ENCODE results near the gene CD84.

The CD84 gene

DNA sequence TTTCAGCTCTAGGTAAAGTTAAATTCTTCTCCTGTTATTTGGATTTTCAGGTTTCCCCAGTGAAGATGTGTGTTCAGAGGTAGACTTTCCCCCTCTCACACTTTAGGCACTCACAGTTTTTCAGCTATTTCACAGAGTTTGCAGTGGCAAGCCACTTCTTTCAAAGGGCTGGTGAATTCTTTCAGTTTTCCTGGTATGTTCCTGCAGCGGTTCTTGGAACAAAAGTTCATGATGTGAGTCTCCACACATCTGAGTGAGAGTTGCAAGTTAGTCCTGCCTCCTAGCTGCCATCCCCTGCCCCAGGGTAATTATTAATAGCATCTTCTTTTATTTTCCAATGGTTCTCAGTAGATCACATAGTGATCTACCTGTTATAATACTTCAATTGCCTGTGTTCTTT, 27.3 kb upstream of the CD84 start:
- Histone ChIP-seq H2AFZ (ENCODE audit: low read depth, low read length, severe bottlenecking) (peak overlapping the region; percentile 29), H3K4me3 (ENCODE audit: insufficient read depth, low read length, poor library complexity, severe bottlenecking) (no peak overlapping the region), H3K27me3 (ENCODE audit: low read length) (no peaks in the 10 kb centered on the region), H3F3A (ENCODE audit: insufficient read depth) (peaks cover 4% of the 10 kb centered on the region; the same call in 1 of the 2 replicates), H4K20me1 (ENCODE audit: low read depth, low read length) (no peaks in the 10 kb centered on the region), H3K4me2 (ENCODE audit: low read depth, low read length, poor library complexity, severe bottlenecking) (peak overlapping the region; percentile 6), H3K9me3 (ENCODE audit: insufficient read depth, low read length) (peaks cover 3% of the 10 kb centered on the region; the same call in 1 of the 2 replicates), H3K36me3 (ENCODE audit: low read length) (0 out of 2 replicates have a peak, but pooled peaks cover 7% of the 10 kb centered on the region), H3K9ac (ENCODE audit: low read length) (peak overlapping the region; percentile 34), H3K9me2 (replicated peaks; ENCODE audit: insufficient read depth, low read length) (no peaks in the 10 kb centered on the region), H3K79me2 (ENCODE audit: insufficient read depth, low read length) (no peaks in the 10 kb centered on the region), H3K27ac (ENCODE audit: low read depth, low read length) (peak overlapping the region; percentile 28)
- TF ChIP-seq EZH2phosphoT487 (conservative IDR thresholded peaks at IDR 0.05; ENCODE audit: low read length) = no peak
- TF ChIP-seq, protein P1, sequence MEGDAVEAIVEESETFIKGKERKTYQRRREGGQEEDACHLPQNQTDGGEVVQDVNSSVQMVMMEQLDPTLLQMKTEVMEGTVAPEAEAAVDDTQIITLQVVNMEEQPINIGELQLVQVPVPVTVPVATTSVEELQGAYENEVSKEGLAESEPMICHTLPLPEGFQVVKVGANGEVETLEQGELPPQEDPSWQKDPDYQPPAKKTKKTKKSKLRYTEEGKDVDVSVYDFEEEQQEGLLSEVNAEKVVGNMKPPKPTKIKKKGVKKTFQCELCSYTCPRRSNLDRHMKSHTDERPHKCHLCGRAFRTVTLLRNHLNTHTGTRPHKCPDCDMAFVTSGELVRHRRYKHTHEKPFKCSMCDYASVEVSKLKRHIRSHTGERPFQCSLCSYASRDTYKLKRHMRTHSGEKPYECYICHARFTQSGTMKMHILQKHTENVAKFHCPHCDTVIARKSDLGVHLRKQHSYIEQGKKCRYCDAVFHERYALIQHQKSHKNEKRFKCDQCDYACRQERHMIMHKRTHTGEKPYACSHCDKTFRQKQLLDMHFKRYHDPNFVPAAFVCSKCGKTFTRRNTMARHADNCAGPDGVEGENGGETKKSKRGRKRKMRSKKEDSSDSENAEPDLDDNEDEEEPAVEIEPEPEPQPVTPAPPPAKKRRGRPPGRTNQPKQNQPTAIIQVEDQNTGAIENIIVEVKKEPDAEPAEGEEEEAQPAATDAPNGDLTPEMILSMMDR (IDR thresholded peaks at IDR 0.05; ENCODE audit: insufficient read depth, low read length, poor library complexity, severe bottlenecking) = no peak

DNA sequence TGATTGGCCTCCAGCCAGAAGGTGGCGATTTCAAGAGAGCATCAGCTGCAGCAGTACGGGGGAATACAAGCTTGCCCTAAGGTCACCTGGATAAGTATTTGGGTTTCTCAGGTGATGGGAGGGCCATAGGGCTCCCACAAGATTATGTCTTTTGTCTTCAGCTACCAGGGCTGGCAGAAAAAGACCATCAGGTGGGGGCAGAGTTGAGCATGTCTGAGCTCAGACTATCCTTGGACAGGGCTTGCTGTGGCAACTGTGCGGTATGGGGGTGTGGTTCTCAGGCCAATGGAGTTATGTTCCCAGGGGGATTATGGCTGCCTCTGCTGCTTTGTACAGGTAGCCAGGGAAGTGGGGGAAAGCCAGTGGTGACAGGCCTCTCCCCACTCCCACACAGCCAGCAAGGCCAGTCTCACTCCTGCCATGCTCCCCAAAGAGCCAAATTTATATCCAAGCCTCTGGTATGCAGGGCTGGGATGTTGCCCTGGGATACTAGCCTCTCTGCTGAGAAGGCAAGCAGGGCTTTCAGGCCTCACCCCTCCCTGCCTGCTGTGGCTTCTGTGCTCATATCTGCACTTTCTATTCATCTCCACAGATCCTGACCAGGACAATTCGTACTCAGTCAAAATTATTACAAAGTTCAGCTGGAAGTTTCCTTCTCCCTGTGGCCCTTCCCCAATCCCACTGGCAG, 26.6 kb upstream of the CD84 start:
- no peaks in the 10 kb centered on the region for H4K20me1 ChIP-seq (ENCODE audit: low read depth, low read length)
- no peaks in the 10 kb centered on the region for H3K9me2 ChIP-seq (replicated peaks; ENCODE audit: insufficient read depth, low read length)
- 0 out of 2 replicates have a peak, but pooled peaks cover 7% of the 10 kb centered on the region for H3K36me3 ChIP-seq (ENCODE audit: low read length)
- peaks cover 4% of the 10 kb centered on the region; the same call in 1 of the 2 replicates for H3F3A ChIP-seq (ENCODE audit: insufficient read depth)
- peak overlapping the region; percentile 34; the same call in 1 of the 2 replicates for H3K9ac ChIP-seq (ENCODE audit: low read length)
- peak overlapping the region; percentile 29 for H2AFZ ChIP-seq (ENCODE audit: low read depth, low read length, severe bottlenecking)
- H3K4me2 ChIP-seq (ENCODE audit: low read depth, low read length, poor library complexity, severe bottlenecking) = no peak overlapping the region
- H3K79me2 ChIP-seq (ENCODE audit: insufficient read depth, low read length) = no peaks in the 10 kb centered on the region
- H3K9me3 ChIP-seq (ENCODE audit: insufficient read depth, low read length) = peaks cover 8% of the 10 kb centered on the region; the same call in 1 of the 2 replicates
- TF ChIP-seq, protein P1 (IDR thresholded peaks at IDR 0.05; ENCODE audit: insufficient read depth, low read length, poor library complexity, severe bottlenecking) = no peak
- TF ChIP-seq EZH2phosphoT487 (conservative IDR thresholded peaks at IDR 0.05; ENCODE audit: low read length) = no peak
- no peaks in the 10 kb centered on the region for H3K27me3 ChIP-seq (ENCODE audit: low read length)
- H3K27ac ChIP-seq (ENCODE audit: low read depth, low read length) = peak overlapping the region; percentile 28; the same call in 1 of the 2 replicates
- H3K4me3 ChIP-seq (ENCODE audit: insufficient read depth, low read length, poor library complexity, severe bottlenecking) = no peak overlapping the region

DNA sequence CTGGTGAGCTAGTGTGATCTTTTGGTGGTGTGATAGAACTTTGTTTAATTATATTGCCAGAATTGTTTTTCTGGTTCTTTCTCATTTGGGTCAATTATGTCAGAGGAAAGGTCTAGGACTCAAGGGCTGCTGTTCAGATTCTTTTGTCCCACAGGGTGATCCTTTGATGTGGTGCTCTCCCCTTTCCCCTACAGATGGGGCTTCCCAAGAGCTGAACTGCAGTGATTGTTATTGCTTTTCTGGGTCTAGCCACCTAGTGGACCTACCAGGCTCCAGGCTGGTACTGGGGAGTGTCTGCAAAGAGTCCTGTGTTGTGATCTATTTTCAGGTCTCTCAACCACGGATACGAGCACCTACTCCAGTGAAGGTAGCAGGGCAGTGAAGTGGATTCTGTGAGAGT, 25.9 kb upstream of the CD84 start:
- no peaks in the 10 kb centered on the region for H3K79me2 ChIP-seq (ENCODE audit: insufficient read depth, low read length)
- H4K20me1 ChIP-seq (ENCODE audit: low read depth, low read length) = no peaks in the 10 kb centered on the region
- no peaks in the 10 kb centered on the region for H3K9me2 ChIP-seq (replicated peaks; ENCODE audit: insufficient read depth, low read length)
- H3K4me3 ChIP-seq (ENCODE audit: insufficient read depth, low read length, poor library complexity, severe bottlenecking) = no peak overlapping the region
- no peak overlapping the region for H2AFZ ChIP-seq (ENCODE audit: low read depth, low read length, severe bottlenecking)
- H3K27ac ChIP-seq (ENCODE audit: low read depth, low read length) = no peak overlapping the region
- H3K36me3 ChIP-seq (ENCODE audit: low read length) = 0 out of 2 replicates have a peak, but pooled peaks cover 7% of the 10 kb centered on the region
- H3K4me2 ChIP-seq (ENCODE audit: low read depth, low read length, poor library complexity, severe bottlenecking) = no peak overlapping the region
- TF ChIP-seq, protein P1 (IDR thresholded peaks at IDR 0.05; ENCODE audit: insufficient read depth, low read length, poor library complexity, severe bottlenecking) = no peak
- TF ChIP-seq EZH2phosphoT487 (conservative IDR thresholded peaks at IDR 0.05; ENCODE audit: low read length) = no peak
- no peaks in the 10 kb centered on the region for H3K27me3 ChIP-seq (ENCODE audit: low read length)
- peaks cover 3% of the 10 kb centered on the region; the same call in 1 of the 2 replicates for H3F3A ChIP-seq (ENCODE audit: insufficient read depth)
- no peak overlapping the region for H3K9ac ChIP-seq (ENCODE audit: low read length)
- peaks cover 8% of the 10 kb centered on the region; the same call in 1 of the 2 replicates for H3K9me3 ChIP-seq (ENCODE audit: insufficient read depth, low read length)
